SHP77 treated with DMSO at 0.1 percent for 48 hours (cell line): ENCODE data around the gene AGA.
A peak's percentile ranks its signal among the peaks of the same experiment; 100 is the strongest.

Experiments
- DNase-seq: peaks from one replicate; lab custom pipeline; 2025; lab: John Stamatoyannopoulos, UW

The AGA gene

GRCh38 chr4:177385576-177386277 lies 56.5 kb downstream of the AGA start:
- no peak for DNase-seq

- DNase-seq = peak; percentile 3
Measured at GRCh38 chr4:177384856-177385397, 57.3 kb downstream of the AGA start.

GRCh38 chr4:177381762-177382310 lies 60.4 kb downstream of the AGA start:
- DNase-seq = no peak
